Sigmoid colon (tissue), 4 donors: Measurements from ENCODE around the gene CERS2.

Experiments used
- EP300 ChIP-seq, 4 donors: sonication (generic); formaldehyde crosslinking; IDR thresholded peaks; one replicate each; pipeline ENCODE4 v1.6.1; 2017; ENCODE audit warnings: antibody characterized with exemption in 4 of 4
- POLR2AphosphoS5 ChIP-seq, 4 donors: sonication (generic); formaldehyde crosslinking; IDR thresholded peaks; one replicate each; pipeline ENCODE4 v1.6.1; 2017; ENCODE audit warnings: antibody characterized with exemption in 4 of 4
- TF ChIP-seq, protein P1 (sequence below), 4 experiments: fragments of 450-650 bp in 3 of 4; fragments of 200-600 bp in 1 of 4; IDR thresholded peaks; one replicate each; pipeline ENCODE4 v1.5.1; 2016 to 2019; ENCODE audit warnings: antibody characterized with exemption in 4 of 4, mild to moderate bottlenecking in 3 of 4, moderate library complexity in 2 of 4

GRCh38 chr1:150974580-150975478, at the start of gene CERS2:
- TF ChIP-seq, protein P1, sequence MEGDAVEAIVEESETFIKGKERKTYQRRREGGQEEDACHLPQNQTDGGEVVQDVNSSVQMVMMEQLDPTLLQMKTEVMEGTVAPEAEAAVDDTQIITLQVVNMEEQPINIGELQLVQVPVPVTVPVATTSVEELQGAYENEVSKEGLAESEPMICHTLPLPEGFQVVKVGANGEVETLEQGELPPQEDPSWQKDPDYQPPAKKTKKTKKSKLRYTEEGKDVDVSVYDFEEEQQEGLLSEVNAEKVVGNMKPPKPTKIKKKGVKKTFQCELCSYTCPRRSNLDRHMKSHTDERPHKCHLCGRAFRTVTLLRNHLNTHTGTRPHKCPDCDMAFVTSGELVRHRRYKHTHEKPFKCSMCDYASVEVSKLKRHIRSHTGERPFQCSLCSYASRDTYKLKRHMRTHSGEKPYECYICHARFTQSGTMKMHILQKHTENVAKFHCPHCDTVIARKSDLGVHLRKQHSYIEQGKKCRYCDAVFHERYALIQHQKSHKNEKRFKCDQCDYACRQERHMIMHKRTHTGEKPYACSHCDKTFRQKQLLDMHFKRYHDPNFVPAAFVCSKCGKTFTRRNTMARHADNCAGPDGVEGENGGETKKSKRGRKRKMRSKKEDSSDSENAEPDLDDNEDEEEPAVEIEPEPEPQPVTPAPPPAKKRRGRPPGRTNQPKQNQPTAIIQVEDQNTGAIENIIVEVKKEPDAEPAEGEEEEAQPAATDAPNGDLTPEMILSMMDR (IDR thresholded peaks at IDR 0.05): no peak
- TF ChIP-seq POLR2AphosphoS5 (IDR thresholded peaks at IDR 0.05): peak in 3 of 4 donors; percentile 14 to 55 (median 44)
- no peak for TF ChIP-seq EP300 (IDR thresholded peaks at IDR 0.05)
